ENCODE results near the gene PIH1D2. TPM values are rescaled to one million over a fixed set of nuclear protein-coding genes. Genes with fewer than 3 reads are reported as not detected.
A peak's percentile ranks its signal among the peaks of the same experiment; 100 is the strongest.

Gene PIH1D2
- total and polyA plus RNA-seq, 2 of the 8 experiments (the other 6 are each of a cell fraction or from before 2014, with no cell fraction given): 0.53 to 0.73 TPM

GRCh38 chr11:112087212-112087611 is 13.4 kb upstream of the PIH1D2 start:
- ChIA-PET POLR2A (ENCODE audit: partially characterized antibody) (interaction anchor here (0.7 to 3.8 kb wide), 11 partner anchors 8 to 216 kb away, joined by 3 to 15 read pairs (median 4); partner anchors contain the start of genes ALG9, DLAT, NKAPD1 and PIH1D2), CTCF (ENCODE audit: partially characterized antibody) (interaction anchor here (0.6 to 3.9 kb wide), 4 partner anchors 26 to 219 kb away, joined by 3 to 13 read pairs (median 4); no protein-coding TSS in a partner anchor)
- Histone ChIP-seq H3K4me3 (ENCODE audit: extremely low read depth in 1 of 4, insufficient read depth in 2 of 4, low read depth in 3 of 4, low read length in 4 of 4) (peak overlapping the region; percentile 85 to 99 (median 90)), H3K36me3 (ENCODE audit: control insufficient read depth in 2 of 4, insufficient read depth in 4 of 4, low read length in 3 of 4) (peaks cover 10 to 68% (median 48%) of the 10 kb centered on the region in 4 experiments), H3K23me2 (ENCODE audit: low read depth, low read length) (peaks cover 9% of the 10 kb centered on the region; the same call in 1 of the 2 replicates), H3K4me2 (ENCODE audit: insufficient read depth in 1 of 2, low read depth in 2 of 2, low read length in 2 of 2) (peak overlapping the region; percentile 70 to 72), H3K56ac (replicated peaks; ENCODE audit: insufficient read length, low read depth, low read length) (no peak overlapping the region), H4K5ac (ENCODE audit: insufficient read length, low read depth, low read length) (no peak overlapping the region), H3K23ac (ENCODE audit: insufficient read length) (no peak overlapping the region), H3K79me2 (ENCODE audit: control insufficient read depth in 1 of 2, insufficient read depth in 2 of 2, low read length in 2 of 2) (peaks cover 3 to 45% of the 10 kb centered on the region in 2 experiments), H3K18ac (ENCODE audit: extremely low read depth, low read length) (no peak overlapping the region), H2AFZ (ENCODE audit: low read length) (peak overlapping the region; percentile 87; the same call in 1 of the 2 replicates), H2BK20ac (ENCODE audit: low read length) (no peak overlapping the region), H3K14ac (ENCODE audit: insufficient read length) (no peak overlapping the region), H4K91ac (replicated peaks; ENCODE audit: insufficient read length, low read length) (no peak overlapping the region), H3K4ac (replicated peaks; ENCODE audit: insufficient read length, low read depth, low read length) (no peak overlapping the region), H3K9ac (replicated peaks in 1 of 4; ENCODE audit: extremely low read depth in 1 of 4, low read depth in 3 of 4, low read length in 3 of 4) (peak overlapping the region; percentile 70 to 94 (median 88)), H2AK5ac (ENCODE audit: low read depth, low read length) (no peak overlapping the region), H3K79me1 (ENCODE audit: low read depth, low read length) (peaks cover 10% of the 10 kb centered on the region; the same call in 1 of the 2 replicates), H3K27me3 (replicated peaks in 1 of 4; ENCODE audit: control insufficient read depth in 3 of 4, extremely low read depth in 1 of 4, insufficient read depth in 3 of 4, low read length in 3 of 4) (no peaks in the 10 kb centered on the region), H2BK120ac (replicated peaks; ENCODE audit: low read depth, low read length) (no peak overlapping the region), H4K8ac (ENCODE audit: extremely low read depth, insufficient read depth, low read length) (no peak overlapping the region), H2BK5ac (ENCODE audit: low read depth, low read length) (peak overlapping the region; percentile 64), H3K27ac (ENCODE audit: low read depth, low read length) (peak overlapping the region; percentile 78), H2BK12ac (ENCODE audit: low read depth, low read length) (no peak overlapping the region), H3K4me1 (replicated peaks in 1 of 4; ENCODE audit: control insufficient read depth in 3 of 4, insufficient read depth in 4 of 4, low read length in 3 of 4) (peaks cover 0 to 3% (median 0%) of the 10 kb centered on the region in 4 experiments; a peak in 3 of 7 replicates), H2BK15ac (ENCODE audit: low read length) (no peak overlapping the region), H4K20me1 (replicated peaks in 1 of 2; ENCODE audit: control insufficient read depth in 1 of 2, insufficient read depth in 2 of 2, low read length in 2 of 2) (peaks cover 0 to 3% of the 10 kb centered on the region in 2 experiments), H3K9me3 (ENCODE audit: insufficient read depth in 2 of 2, low read depth in 1 of 2, low read length in 1 of 2) (no peaks in the 10 kb centered on the region)
- FAIRE-seq (no peak), DNase-seq (ENCODE audit: low read depth in 1 of 2, low spot score in 2 of 2) (no peak)
- WGBS, 2 experiments (ENCODE audit: extremely low coverage in 1 of 2, insufficient coverage in 1 of 2, insufficient read length in 1 of 2, insufficient replicate concordance in 2 of 2, low coverage in 1 of 2, low lambda C conversion rate in 2 of 2, missing lambda C conversion rate in 1 of 2): 29% methylated on average over 10 of the region's 10 CpGs; no CpG with 5 or more reads in 1 of the 2 experiments
- TF ChIP-seq POU5F1 (IDR thresholded peaks at IDR 0.05; ENCODE audit: low read depth, low read length) (no peak), SUZ12 (IDR thresholded peaks at IDR 0.05; ENCODE audit: low read length) (no peak), HDAC2 (IDR thresholded peaks at IDR 0.05; ENCODE audit: borderline replicate concordance in 1 of 2, low read depth in 2 of 2, low read length in 2 of 2) (no peak), ATF2 (IDR thresholded peaks at IDR 0.05; ENCODE audit: low read length) (no peak), KDM4A (IDR thresholded peaks at IDR 0.05; ENCODE audit: low read depth, low read length, severe bottlenecking) (no peak), ZNF274 (IDR thresholded peaks at IDR 0.05; ENCODE audit: borderline replicate concordance, extremely low read depth, low read length) (no peak), PHF8 (conservative IDR thresholded peaks at IDR 0.05; ENCODE audit: low read depth, low read length) (no peak), ATF3 (IDR thresholded peaks at IDR 0.05; ENCODE audit: insufficient read depth, low read depth, low read length) (no peak)

Measured in H1 (cell line).